Gastroesophageal sphincter (tissue), 3 donors: ENCODE results near the gene HYCC1.

ENCODE experiments used
- EP300 ChIP-seq: sonication (generic); formaldehyde crosslinking; IDR thresholded peaks from one replicate; pipeline ENCODE4 v1.6.1; 2017; ENCODE audit warnings: antibody characterized with exemption, mild to moderate bottlenecking
- POLR2AphosphoS5 ChIP-seq: sonication (generic); formaldehyde crosslinking; IDR thresholded peaks from one replicate; pipeline ENCODE4 v1.6.1; 2017; ENCODE audit warnings: antibody characterized with exemption
- TF ChIP-seq, protein P1 (sequence below), 4 experiments: fragments of 200-600 bp in 2 of 4; fragments of 450-650 bp in 2 of 4; sonication (generic) in 1 of 4; IDR thresholded peaks; one replicate each; pipeline ENCODE4 v1.5.1; 2017 to 2019; ENCODE audit warnings: antibody characterized with exemption in 4 of 4, mild to moderate bottlenecking in 2 of 4, moderate library complexity in 2 of 4

DNA sequence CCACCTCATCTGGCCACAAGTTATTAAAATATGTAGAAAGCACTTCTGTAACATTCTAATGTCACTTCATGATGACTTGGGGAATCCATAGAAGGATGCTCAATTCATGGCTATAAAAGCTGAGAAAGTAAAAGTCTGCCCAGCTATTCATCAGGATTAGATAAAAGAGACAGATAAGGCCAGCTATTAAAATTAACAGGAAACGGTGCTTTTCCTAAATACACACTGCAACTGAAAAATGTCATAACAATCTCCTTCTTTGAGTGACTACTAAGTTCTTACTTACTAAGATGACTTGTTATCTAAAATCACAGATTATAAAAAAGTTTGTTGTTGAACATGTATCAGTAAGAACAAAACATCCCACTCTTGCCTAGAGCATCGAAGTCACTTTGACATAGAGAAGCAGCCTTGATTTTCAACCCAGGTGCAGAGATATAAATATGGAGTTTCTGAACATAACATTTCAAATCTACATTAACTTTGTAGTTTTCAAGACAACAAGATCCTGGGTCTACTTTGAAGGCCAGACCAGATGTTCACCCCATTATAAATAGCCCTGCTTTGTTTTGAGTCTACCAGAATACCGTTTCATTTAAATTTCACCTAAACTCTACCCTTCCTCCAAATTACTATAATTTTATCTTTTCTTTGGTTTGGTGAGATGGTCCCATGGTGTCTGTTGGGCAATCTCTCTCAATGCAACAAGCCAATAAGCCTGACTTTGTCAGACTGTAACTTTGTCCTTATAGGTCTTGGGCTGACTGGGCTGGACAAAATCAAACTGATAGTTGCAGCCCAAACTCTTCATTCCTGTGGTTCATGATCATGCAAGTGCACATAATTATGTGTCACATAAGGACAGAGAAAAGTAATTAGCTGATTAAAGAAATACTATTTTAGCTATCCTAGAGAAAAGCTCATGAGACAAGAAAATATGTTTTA is 24.0 kb downstream of the HYCC1 start:
- TF ChIP-seq, protein P1, sequence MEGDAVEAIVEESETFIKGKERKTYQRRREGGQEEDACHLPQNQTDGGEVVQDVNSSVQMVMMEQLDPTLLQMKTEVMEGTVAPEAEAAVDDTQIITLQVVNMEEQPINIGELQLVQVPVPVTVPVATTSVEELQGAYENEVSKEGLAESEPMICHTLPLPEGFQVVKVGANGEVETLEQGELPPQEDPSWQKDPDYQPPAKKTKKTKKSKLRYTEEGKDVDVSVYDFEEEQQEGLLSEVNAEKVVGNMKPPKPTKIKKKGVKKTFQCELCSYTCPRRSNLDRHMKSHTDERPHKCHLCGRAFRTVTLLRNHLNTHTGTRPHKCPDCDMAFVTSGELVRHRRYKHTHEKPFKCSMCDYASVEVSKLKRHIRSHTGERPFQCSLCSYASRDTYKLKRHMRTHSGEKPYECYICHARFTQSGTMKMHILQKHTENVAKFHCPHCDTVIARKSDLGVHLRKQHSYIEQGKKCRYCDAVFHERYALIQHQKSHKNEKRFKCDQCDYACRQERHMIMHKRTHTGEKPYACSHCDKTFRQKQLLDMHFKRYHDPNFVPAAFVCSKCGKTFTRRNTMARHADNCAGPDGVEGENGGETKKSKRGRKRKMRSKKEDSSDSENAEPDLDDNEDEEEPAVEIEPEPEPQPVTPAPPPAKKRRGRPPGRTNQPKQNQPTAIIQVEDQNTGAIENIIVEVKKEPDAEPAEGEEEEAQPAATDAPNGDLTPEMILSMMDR (IDR thresholded peaks at IDR 0.05) = no peak
- no peak for TF ChIP-seq POLR2AphosphoS5
- no peak for TF ChIP-seq EP300
